NB4 (cell line): Measurements from ENCODE around the gene ECM2.

Source experiments
- DNase-seq: peaks from one replicate; pipeline ENCODE4 v3.0.0; 2010; ENCODE audit warnings: low read depth
- H3K4me3 ChIP-seq: one replicate; pipeline ENCODE4 v1.5.1; 2011; ENCODE audit warnings: mild to moderate bottlenecking, low read depth, low read length, moderate library complexity
- MAX ChIP-seq: IDR thresholded peaks from 2 replicates; pipeline ENCODE4 v1.6.1; 2011; ENCODE audit warnings: low read depth, low read length
- MYC ChIP-seq: IDR thresholded peaks from 2 replicates; pipeline ENCODE4 v1.6.1; 2011; ENCODE audit warnings: low read depth, low read length
- POLR2A ChIP-seq: IDR thresholded peaks from 2 replicates; pipeline ENCODE4 v1.6.1; 2011; ENCODE audit warnings: mild to moderate bottlenecking; ENCODE audit not compliant: insufficient read length; ENCODE audit errors: extremely low read depth
- TF ChIP-seq, protein P1 (sequence below): IDR thresholded peaks from one replicate; pipeline ENCODE4 v1.5.1; 2012; ENCODE audit warnings: low read depth, low read length

ECM2 gene

GRCh38 chr9:92530893-92531292, 4.9 kb downstream of the ECM2 start:
- TF ChIP-seq POLR2A (no peak), MAX (no peak), MYC (no peak)
- TF ChIP-seq, protein P1, sequence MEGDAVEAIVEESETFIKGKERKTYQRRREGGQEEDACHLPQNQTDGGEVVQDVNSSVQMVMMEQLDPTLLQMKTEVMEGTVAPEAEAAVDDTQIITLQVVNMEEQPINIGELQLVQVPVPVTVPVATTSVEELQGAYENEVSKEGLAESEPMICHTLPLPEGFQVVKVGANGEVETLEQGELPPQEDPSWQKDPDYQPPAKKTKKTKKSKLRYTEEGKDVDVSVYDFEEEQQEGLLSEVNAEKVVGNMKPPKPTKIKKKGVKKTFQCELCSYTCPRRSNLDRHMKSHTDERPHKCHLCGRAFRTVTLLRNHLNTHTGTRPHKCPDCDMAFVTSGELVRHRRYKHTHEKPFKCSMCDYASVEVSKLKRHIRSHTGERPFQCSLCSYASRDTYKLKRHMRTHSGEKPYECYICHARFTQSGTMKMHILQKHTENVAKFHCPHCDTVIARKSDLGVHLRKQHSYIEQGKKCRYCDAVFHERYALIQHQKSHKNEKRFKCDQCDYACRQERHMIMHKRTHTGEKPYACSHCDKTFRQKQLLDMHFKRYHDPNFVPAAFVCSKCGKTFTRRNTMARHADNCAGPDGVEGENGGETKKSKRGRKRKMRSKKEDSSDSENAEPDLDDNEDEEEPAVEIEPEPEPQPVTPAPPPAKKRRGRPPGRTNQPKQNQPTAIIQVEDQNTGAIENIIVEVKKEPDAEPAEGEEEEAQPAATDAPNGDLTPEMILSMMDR = no peak
- H3K4me3 ChIP-seq = no peak overlapping the region
- DNase-seq = no peak

DNA sequence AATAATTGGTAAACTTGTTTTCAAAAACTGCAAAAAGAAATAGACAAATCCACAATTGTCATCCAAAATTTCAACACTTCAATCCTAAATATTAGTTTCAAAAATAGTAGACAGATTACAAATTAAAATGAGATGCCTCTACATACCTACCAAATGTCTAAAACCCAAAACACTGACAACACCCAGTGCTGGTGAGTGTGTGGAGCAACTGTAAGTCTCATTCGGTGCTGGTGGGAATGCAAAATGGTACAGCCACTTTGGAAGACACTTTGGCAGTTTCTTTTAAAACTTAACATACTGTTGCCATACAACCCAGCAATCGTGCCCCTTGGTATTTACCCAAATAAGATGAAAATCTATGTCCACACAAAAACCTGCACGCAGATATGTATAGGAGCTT, 6.7 kb downstream of the ECM2 start:
- DNase-seq = no peak
- H3K4me3 ChIP-seq = no peak overlapping the region
- TF ChIP-seq MYC (no peak), MAX (no peak), POLR2A (no peak)
- TF ChIP-seq, protein P1 = no peak

DNA sequence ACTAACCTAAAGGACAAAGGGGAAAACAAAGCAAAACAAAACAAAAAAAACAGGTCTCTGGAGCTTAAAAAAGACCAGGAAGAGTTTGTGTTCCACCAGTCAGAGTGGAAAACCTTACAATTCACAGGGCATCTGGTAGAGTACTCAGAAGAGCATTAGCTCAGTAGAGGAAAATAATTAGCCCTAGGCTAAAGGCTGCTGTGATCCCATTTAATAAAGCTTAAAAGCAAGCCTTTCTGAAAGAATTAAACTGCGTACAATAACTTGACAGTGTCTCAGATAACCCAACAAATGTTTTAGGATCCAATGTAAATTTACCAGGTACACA, 7.3 kb downstream of the ECM2 start:
- DNase-seq = no peak
- no peak overlapping the region for H3K4me3 ChIP-seq
- TF ChIP-seq, protein P1 = no peak
- TF ChIP-seq POLR2A (no peak), MAX (no peak), MYC (no peak)

- TF ChIP-seq, protein P1 = no peak
- TF ChIP-seq MYC = no peak
- no peak for TF ChIP-seq POLR2A
- no peak for TF ChIP-seq MAX
- no peak for DNase-seq
- no peak overlapping the region for H3K4me3 ChIP-seq
Measured at GRCh38 chr9:92527832-92528521, 7.8 kb downstream of the ECM2 start.

DNA sequence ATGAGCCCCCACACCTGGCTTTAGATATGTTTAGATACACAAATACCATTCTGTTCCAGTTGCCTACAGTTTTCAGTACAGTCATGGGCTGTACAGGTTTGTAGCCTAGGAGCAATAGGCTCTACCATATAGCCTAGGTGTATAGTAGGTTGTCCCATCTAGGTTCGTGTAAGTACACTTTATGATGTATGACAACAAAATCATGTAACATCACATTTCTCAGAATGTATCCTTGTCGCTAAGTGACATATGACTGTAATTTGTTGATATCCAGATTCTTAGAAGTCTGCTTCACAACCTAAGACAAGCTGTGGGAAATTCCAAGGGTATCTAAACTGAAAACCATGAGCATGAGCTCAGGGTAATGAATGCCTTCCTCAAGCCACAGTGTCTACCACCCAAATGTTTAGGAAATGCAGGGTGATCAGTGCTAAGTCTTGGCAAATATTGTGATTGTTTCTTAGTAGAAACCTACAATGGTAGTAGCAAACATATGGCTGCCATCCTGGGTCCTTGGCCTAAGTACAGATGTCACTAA, 8.4 kb downstream of the ECM2 start:
- TF ChIP-seq POLR2A (no peak), MAX (no peak), MYC (no peak)
- TF ChIP-seq, protein P1 = no peak
- DNase-seq = no peak
- H3K4me3 ChIP-seq = no peak overlapping the region
